GM12801 (cell line): ENCODE results near the gene COMTD1.

Source experiments
- CTCF ChIP-seq: IDR thresholded peaks from one replicate; pipeline ENCODE4 v1.5.1; 2011; ENCODE audit warnings: control low read depth; ENCODE audit not compliant: insufficient read length; ENCODE audit errors: extremely low read depth

The COMTD1 gene

GRCh38 chr10:75203724-75204123, 32.0 kb downstream of the COMTD1 start:
- no peak for TF ChIP-seq CTCF

GRCh38 chr10:75202321-75203045, 33.3 kb downstream of the COMTD1 start:
- no peak for TF ChIP-seq CTCF

- no peak for TF ChIP-seq CTCF
Observed at GRCh38 chr10:75201793-75202307, 33.9 kb downstream of the COMTD1 start.

GRCh38 chr10:75197906-75198305, 37.9 kb downstream of the COMTD1 start:
- no peak for TF ChIP-seq CTCF

GRCh38 chr10:75197066-75197465, 38.7 kb downstream of the COMTD1 start:
- TF ChIP-seq CTCF = no peak

GRCh38 chr10:75195035-75195763, 40.6 kb downstream of the COMTD1 start:
- no peak for TF ChIP-seq CTCF

- no peak for TF ChIP-seq CTCF
Observed at GRCh38 chr10:75191821-75192568, 43.8 kb downstream of the COMTD1 start.
